ENCODE measurements around the gene EGLN1. TPM values are rescaled to one million over a fixed set of nuclear protein-coding genes. Genes with fewer than 3 reads are reported as not detected.
"Not testable (repeated sequence)": the region's sequence is repeated elsewhere in the genome, so short reads cannot be mapped to it uniquely, and the experiment has no call there.

EGLN1 gene
- total RNA-seq: 10 to 100 TPM; 34.7 to 53.1 (median 39.8) TPM

DNA sequence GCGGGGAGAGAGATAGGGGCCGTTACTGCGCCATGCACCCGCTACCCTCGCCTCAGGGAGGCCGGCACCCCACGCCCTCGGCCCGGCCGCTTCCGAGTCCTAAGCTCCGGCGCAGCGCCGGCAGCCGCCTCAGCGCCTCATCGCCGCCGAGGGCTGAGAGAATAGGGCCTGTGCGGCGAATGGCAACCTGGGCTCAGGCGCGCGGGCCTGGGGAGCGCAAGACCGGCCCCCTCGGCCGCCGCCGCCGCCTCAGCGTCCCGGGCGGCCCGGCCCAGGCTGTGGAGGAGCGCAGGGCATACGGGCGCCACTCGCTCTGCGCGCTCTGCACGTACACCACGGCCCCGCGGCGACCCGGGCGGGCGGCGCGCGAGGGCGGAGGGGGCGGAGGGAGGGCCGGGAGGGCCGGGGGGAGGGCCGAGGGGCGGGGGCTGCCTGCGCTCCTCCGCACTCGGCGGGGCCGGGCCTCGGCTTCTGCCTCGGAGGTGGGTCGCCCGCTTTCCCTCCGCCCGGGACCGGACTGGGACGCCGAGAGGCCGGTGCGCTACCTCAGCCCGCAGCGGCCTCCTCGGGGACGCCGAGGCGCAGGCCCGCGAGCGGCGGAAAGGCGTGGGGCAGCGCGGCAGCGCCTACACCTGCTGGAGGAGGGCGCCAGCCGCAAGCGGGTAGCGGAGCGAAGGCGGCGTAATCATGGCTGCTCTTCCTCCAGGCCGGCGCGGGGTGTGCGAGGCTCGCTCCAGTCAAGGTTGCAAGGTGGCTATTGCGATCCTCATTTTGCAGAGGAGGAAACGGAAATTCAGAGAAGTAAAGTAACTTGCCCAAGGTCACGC, at the start of gene EGLN1:
Gene EGLN1, minus strand, starts transcription at position 317 of the 827 bp plus-strand sequence. CDS start 399 bp downstream, outside the sequence.
- H3K27me3 ChIP-seq: no peaks in the 10 kb centered on the region
- H3K4me1 ChIP-seq: peaks cover 0 to 15% (median 9%) of the 10 kb centered on the region in 4 donors

DNA sequence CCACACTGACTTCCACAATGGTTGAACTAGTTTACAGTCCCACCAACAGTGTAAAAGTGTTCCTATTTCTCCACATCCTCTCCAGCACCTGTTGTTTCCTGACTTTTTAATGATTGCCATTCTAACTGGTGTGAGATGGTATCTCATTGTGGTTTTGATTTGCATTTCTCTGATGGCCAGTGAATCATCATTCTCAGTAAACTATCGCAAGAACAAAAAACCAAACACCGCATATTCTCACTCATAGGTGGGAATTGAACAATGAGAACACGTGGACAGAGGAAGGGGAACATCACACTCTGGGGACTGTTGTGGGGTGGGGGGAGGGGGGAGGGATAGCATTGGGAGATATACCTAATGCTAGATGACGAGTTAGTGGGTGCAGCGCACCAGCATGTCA, 49.4 kb upstream of the EGLN1 start:
- not testable (repeated sequence) for H3K4me1 ChIP-seq, DNase-seq, H3K27me3 ChIP-seq, H3K4me3 ChIP-seq, H3K27ac ChIP-seq, H3K9me3 ChIP-seq, H3K36me3 ChIP-seq

More for the DNA sequence above, at the start of gene EGLN1:
- Histone ChIP-seq H3K36me3 (no peaks in the 10 kb centered on the region), H3K27ac (peak within 1 kb of the TSS; percentile 95 to 100 (median 98)), H3K4me3 (peak within 1 kb of the TSS; percentile 82 to 97 (median 88)), H3K9me3 (no peaks in the 10 kb centered on the region)
- peak; percentile 79 to 93 (median 91) for DNase-seq
- TF ChIP-seq POLR2A (IDR thresholded peaks at IDR 0.05): peak; percentile 76 to 80
- TF ChIP-seq, protein P1, sequence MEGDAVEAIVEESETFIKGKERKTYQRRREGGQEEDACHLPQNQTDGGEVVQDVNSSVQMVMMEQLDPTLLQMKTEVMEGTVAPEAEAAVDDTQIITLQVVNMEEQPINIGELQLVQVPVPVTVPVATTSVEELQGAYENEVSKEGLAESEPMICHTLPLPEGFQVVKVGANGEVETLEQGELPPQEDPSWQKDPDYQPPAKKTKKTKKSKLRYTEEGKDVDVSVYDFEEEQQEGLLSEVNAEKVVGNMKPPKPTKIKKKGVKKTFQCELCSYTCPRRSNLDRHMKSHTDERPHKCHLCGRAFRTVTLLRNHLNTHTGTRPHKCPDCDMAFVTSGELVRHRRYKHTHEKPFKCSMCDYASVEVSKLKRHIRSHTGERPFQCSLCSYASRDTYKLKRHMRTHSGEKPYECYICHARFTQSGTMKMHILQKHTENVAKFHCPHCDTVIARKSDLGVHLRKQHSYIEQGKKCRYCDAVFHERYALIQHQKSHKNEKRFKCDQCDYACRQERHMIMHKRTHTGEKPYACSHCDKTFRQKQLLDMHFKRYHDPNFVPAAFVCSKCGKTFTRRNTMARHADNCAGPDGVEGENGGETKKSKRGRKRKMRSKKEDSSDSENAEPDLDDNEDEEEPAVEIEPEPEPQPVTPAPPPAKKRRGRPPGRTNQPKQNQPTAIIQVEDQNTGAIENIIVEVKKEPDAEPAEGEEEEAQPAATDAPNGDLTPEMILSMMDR (IDR thresholded peaks at IDR 0.05): peak in 4 of 6 experiments; percentile 36 to 59 (median 51)

DNA sequence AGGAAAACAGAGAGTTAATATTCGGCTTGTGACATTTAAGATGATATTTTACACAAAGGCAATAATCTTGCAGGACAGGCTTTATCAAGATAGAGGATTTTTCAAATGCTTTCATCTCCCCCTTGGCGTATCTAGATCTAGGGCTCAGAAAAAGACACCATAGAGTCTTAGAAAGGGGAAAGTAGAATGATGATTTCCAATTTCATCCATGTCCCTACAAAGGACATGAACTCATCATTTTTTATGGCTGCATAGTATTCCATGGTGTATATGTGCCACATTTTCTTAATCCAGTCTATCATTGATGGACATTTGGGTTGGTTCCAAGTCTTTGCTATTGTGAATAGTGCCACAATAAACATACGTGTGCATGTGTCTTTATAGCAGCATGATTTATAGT, 48.9 kb upstream of the EGLN1 start:
- DNase-seq, H3K36me3 ChIP-seq, H3K4me1 ChIP-seq, H3K27me3 ChIP-seq, H3K4me3 ChIP-seq, H3K27ac ChIP-seq, H3K9me3 ChIP-seq: not testable (repeated sequence)

DNA sequence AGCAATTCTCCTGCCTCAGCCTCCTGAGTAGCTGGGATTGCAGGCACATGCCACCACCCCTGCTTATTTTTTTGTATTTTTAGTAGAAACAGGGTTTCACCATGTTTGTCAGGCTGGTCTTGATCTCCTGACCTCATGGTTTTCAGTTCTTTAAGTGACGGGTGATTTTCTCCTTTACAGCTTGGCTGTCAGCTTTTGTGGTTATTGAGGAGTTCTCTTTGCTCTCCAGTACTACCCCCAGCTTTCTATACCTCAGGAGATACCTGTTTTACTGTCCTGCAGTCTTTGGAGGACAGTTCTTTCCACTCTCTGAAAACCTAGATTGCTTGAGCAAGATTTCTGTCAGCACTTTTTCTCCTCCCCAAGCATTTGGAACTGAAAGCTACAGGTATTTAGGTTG, 45.9 kb upstream of the EGLN1 start:
- Histone ChIP-seq H3K27me3 (no peaks in the 10 kb centered on the region), H3K36me3 (no peaks in the 10 kb centered on the region), H3K4me1 (no peaks in the 10 kb centered on the region), H3K27ac (no peak overlapping the region), H3K4me3 (no peak overlapping the region), H3K9me3 (peaks cover 0 to 5% (median 0%) of the 10 kb centered on the region in 4 donors)
- DNase-seq: no peak
- TF ChIP-seq, protein P1 (IDR thresholded peaks at IDR 0.05): no peak
- no peak for TF ChIP-seq POLR2A (IDR thresholded peaks at IDR 0.05)

DNA sequence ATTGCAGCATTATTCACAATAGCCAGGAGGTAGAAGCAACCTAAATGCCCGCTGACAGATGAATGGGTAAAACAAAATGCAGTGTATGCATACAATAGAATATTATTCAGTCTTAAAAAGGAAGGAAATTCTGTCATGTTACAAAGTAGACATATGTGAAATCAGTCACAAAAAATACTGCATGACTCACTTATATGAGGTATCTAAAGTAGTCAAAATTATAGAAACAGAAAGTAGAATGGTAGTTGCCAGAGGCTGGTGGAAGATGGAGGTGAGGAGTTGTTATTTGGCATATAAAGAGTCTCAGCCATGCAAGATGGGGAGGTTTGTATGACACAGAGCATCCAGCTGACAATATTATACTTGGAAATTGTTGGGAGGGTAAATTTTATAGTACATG, 43.0 kb upstream of the EGLN1 start:
- Histone ChIP-seq H3K4me3 (no peak overlapping the region), H3K27ac (no peak overlapping the region), H3K4me1 (no peaks in the 10 kb centered on the region), H3K27me3 (no peaks in the 10 kb centered on the region), H3K9me3 (peaks cover 0 to 5% (median 0%) of the 10 kb centered on the region in 4 donors), H3K36me3 (no peaks in the 10 kb centered on the region)
- TF ChIP-seq, protein P1 (IDR thresholded peaks at IDR 0.05): no peak
- no peak for TF ChIP-seq POLR2A (IDR thresholded peaks at IDR 0.05)
- no peak for DNase-seq

DNA sequence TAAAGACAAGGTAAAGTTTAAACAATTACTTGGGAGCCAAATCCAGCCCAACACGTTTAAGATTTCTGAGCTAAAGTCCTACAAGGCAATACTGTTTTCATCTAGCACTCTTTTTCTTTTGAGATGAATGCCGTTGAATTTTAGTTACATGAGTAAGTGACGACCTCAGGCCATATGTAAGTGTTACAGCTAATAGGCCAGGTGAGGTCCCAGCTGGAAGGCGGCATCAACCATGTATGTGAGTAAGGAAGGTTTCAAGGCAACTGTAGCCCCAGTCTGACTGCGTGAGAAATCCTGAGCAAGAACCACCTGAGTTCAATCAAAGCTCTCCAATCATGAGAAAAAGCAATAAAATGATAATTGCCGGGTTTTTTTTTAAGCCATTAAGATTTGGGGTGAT, 41.5 kb upstream of the EGLN1 start:
- no peak for DNase-seq
- TF ChIP-seq, protein P1 (IDR thresholded peaks at IDR 0.05): no peak
- no peak for TF ChIP-seq POLR2A (IDR thresholded peaks at IDR 0.05)
- Histone ChIP-seq H3K27ac (no peak overlapping the region), H3K36me3 (no peaks in the 10 kb centered on the region), H3K4me3 (no peak overlapping the region), H3K27me3 (no peaks in the 10 kb centered on the region), H3K9me3 (peaks cover 0 to 5% (median 0%) of the 10 kb centered on the region in 4 donors), H3K4me1 (no peaks in the 10 kb centered on the region)
